IMR-90 (cell line): ENCODE data around the gene MYCBP2. TPM values are rescaled to one million over a fixed set of nuclear protein-coding genes. Genes with fewer than 3 reads are reported as not detected.

ENCODE experiments used
- ATAC-seq: fragments of 200-7000 bp; cut with Tn5 transposase; 2 replicates; pipeline ENCODE4 v1.9.1; 2020; ENCODE audit warnings: low read depth, mild to moderate bottlenecking, moderate library complexity
- BruUV-seq: library from RNA; stranded (reverse); fragments of 400-500 nt; replicated peaks from 2 replicates; lab custom pipeline; 2021; lab: Mats Ljungman, UMichigan
- CTCF ChIA-PET: fragments of 300-600 bp; formaldehyde crosslinking; extraction: SDS; loops from one replicate; lab custom pipeline; 2021; ENCODE audit warnings: antibody characterized with exemption; lab: Yijun Ruan, JAX
- POLR2A ChIA-PET: fragments of 300-600 bp; sonication (Branson Sonifier 250); formaldehyde crosslinking; loops from one replicate; lab custom pipeline; 2022; ENCODE audit warnings: antibody characterized with exemption; ENCODE audit not compliant: unreplicated experiment; lab: Charles Lee
- DNase-seq: peaks from one replicate; pipeline ENCODE4 v3.0.0; 2013
- H2AFZ ChIP-seq: replicated peaks from 2 replicates; pipeline ENCODE3; 2013; ENCODE audit warnings: low read length, mild to moderate bottlenecking; ENCODE audit not compliant: poor library complexity
- H2AK5ac ChIP-seq: 2 replicates; pipeline ENCODE4 v1.6.1; 2013; ENCODE audit warnings: low read depth, low read length, inconsistent platforms
- H2AK9ac ChIP-seq: replicated peaks from 2 replicates; pipeline ENCODE3; 2013; ENCODE audit warnings: mild to moderate bottlenecking, low read depth, low read length, moderate library complexity; ENCODE audit not compliant: poor library complexity
- H2BK120ac ChIP-seq: 2 replicates; pipeline ENCODE4 v1.6.1; 2013; ENCODE audit warnings: low read depth, low read length, inconsistent platforms
- H2BK15ac ChIP-seq: 3 replicates; pipeline ENCODE4 v1.6.1; 2013; ENCODE audit warnings: low read depth, low read length, inconsistent platforms
- H2BK20ac ChIP-seq: 2 replicates; pipeline ENCODE4 v1.6.1; 2013; ENCODE audit warnings: low read depth, mild to moderate bottlenecking, inconsistent platforms, low read length, moderate library complexity
- H2BK5ac ChIP-seq: 2 replicates; pipeline ENCODE4 v1.6.1; 2013; ENCODE audit warnings: mild to moderate bottlenecking, low read depth, low read length, inconsistent platforms; ENCODE audit not compliant: poor library complexity, severe bottlenecking
- H3K14ac ChIP-seq: replicated peaks from 2 replicates; pipeline ENCODE4 v1.6.1; 2013; ENCODE audit warnings: low read depth, low read length, inconsistent platforms
- H3K18ac ChIP-seq: 2 replicates; pipeline ENCODE4 v1.6.1; 2013; ENCODE audit warnings: low read depth, low read length, control low read depth
- H3K23ac ChIP-seq: 2 replicates; pipeline ENCODE4 v1.6.1; 2013; ENCODE audit warnings: low read depth, low read length, inconsistent platforms
- H3K27ac ChIP-seq: 2 replicates; pipeline ENCODE4 v1.5.1; 2013; ENCODE audit warnings: mild to moderate bottlenecking, control low read depth, low read length; ENCODE audit not compliant: insufficient read depth
- H3K27me3 ChIP-seq: 2 replicates; pipeline ENCODE4 v1.6.1; 2013; ENCODE audit warnings: low read length; ENCODE audit not compliant: control insufficient read depth, insufficient read depth
- H3K36me3 ChIP-seq: 2 replicates; pipeline ENCODE4 v1.6.1; 2013; ENCODE audit warnings: low read length, mixed read lengths; ENCODE audit not compliant: control insufficient read depth, insufficient read depth
- H3K4ac ChIP-seq: 2 replicates; pipeline ENCODE4 v1.6.1; 2013; ENCODE audit warnings: low read depth, low read length, inconsistent platforms
- H3K4me1 ChIP-seq: 2 replicates; pipeline ENCODE4 v1.6.1; 2013; ENCODE audit warnings: low read length, mixed read lengths; ENCODE audit not compliant: control insufficient read depth, insufficient read depth
- H3K4me2 ChIP-seq: 2 replicates; pipeline ENCODE4 v1.6.1; 2013; ENCODE audit warnings: low read depth, mild to moderate bottlenecking, control low read depth, low read length, moderate library complexity
- H3K4me3 ChIP-seq: 2 replicates; pipeline ENCODE4 v1.5.1; 2013; ENCODE audit warnings: low read depth, mild to moderate bottlenecking, control low read depth, low read length, moderate library complexity; ENCODE audit not compliant: insufficient read depth
- H3K56ac ChIP-seq: 2 replicates; pipeline ENCODE4 v1.6.1; 2013; ENCODE audit warnings: low read length, inconsistent platforms; ENCODE audit not compliant: insufficient read depth; ENCODE audit errors: extremely low read depth
- H3K79me1 ChIP-seq, 2 experiments: 2 replicates each; pipeline ENCODE4 v1.6.1; 2013; ENCODE audit warnings: low read length in 2 of 2, inconsistent platforms in 1 of 2, low read depth in 1 of 2
- H3K9ac ChIP-seq: 2 replicates; pipeline ENCODE4 v1.6.1; 2013; ENCODE audit warnings: low read depth, low read length, control low read depth
- H3K9me1 ChIP-seq: 2 replicates; pipeline ENCODE4 v1.6.1; 2013; ENCODE audit warnings: low read length, inconsistent platforms; ENCODE audit not compliant: insufficient read depth
- H3K9me3 ChIP-seq: 2 replicates; pipeline ENCODE4 v1.6.1; 2013; ENCODE audit warnings: low read length; ENCODE audit not compliant: control insufficient read depth, insufficient read depth
- H4K20me1 ChIP-seq: 2 replicates; pipeline ENCODE4 v1.6.1; 2013; ENCODE audit warnings: low read length, inconsistent platforms; ENCODE audit not compliant: insufficient read depth
- H4K5ac ChIP-seq: 2 replicates; pipeline ENCODE4 v1.6.1; 2013; ENCODE audit warnings: mild to moderate bottlenecking, low read depth, low read length, control low read depth
- H4K8ac ChIP-seq, 2 experiments: 2 replicates each; pipeline ENCODE4 v1.6.1; 2013; ENCODE audit warnings: low read depth in 2 of 2, low read length in 2 of 2, control low read depth in 1 of 2, inconsistent platforms in 1 of 2
- H4K91ac ChIP-seq: 2 replicates; pipeline ENCODE4 v1.6.1; 2013; ENCODE audit warnings: low read depth, low read length, inconsistent platforms; ENCODE audit not compliant: insufficient read depth
- BHLHE40 ChIP-seq: fragments of 150-350 bp; IDR thresholded peaks from 2 replicates; pipeline ENCODE4 v1.6.1; 2016; ENCODE audit warnings: mild to moderate bottlenecking, low read depth, low read length
- CEBPB ChIP-seq: IDR thresholded peaks from 2 replicates; pipeline ENCODE4 v1.6.1; 2012; ENCODE audit warnings: low read depth, low read length, improper control_type of control experiment
- CHD1 ChIP-seq: IDR thresholded peaks from 2 replicates; pipeline ENCODE4 v1.6.1; 2012; ENCODE audit warnings: low read depth, low read length, improper control_type of control experiment
- FOS ChIP-seq: fragments of 150-350 bp; IDR thresholded peaks from 2 replicates; pipeline ENCODE4 v1.6.1; 2016; ENCODE audit warnings: low read depth, low read length
- MAZ ChIP-seq: IDR thresholded peaks from 2 replicates; pipeline ENCODE4 v1.6.1; 2012; ENCODE audit warnings: low read depth, mild to moderate bottlenecking, low read length, improper control_type of control experiment, moderate library complexity, borderline replicate concordance
- MXI1 ChIP-seq: IDR thresholded peaks from 2 replicates; pipeline ENCODE4 v1.6.1; 2012; ENCODE audit warnings: low read depth, mild to moderate bottlenecking, low read length, moderate library complexity, borderline replicate concordance
- NFE2L2 ChIP-seq: fragments of 150-350 bp; IDR thresholded peaks from 2 replicates; pipeline ENCODE4 v1.6.1; 2016; ENCODE audit warnings: low read depth, mild to moderate bottlenecking, low read length
- POLR2A ChIP-seq: IDR thresholded peaks from 2 replicates; pipeline ENCODE4 v1.6.1; 2012; ENCODE audit warnings: mild to moderate bottlenecking, low read depth, low read length
- RAD21 ChIP-seq: IDR thresholded peaks from 2 replicates; pipeline ENCODE4 v1.6.1; 2012; ENCODE audit warnings: low read length, improper control_type of control experiment
- RCOR1 ChIP-seq: IDR thresholded peaks from 2 replicates; pipeline ENCODE4 v1.6.1; 2012; ENCODE audit warnings: mild to moderate bottlenecking, low read length, improper control_type of control experiment; ENCODE audit not compliant: insufficient replicate concordance
- RFX5 ChIP-seq: IDR thresholded peaks from 2 replicates; pipeline ENCODE4 v1.8.0; 2012; ENCODE audit warnings: low read depth, mild to moderate bottlenecking, low read length, moderate library complexity
- USF2 ChIP-seq: fragments of 150-350 bp; IDR thresholded peaks from 2 replicates; pipeline ENCODE4 v1.6.1; 2017; ENCODE audit warnings: mild to moderate bottlenecking, antibody characterized with exemption, low read length, low read depth
- WGBS, 2 experiments: methylation state at CpG; one replicate each; pipeline versions ENCODE4 v1.1.5 to v1.1.7; 2013; ENCODE audit warnings: missing lambda C conversion rate in 2 of 2; ENCODE audit not compliant: insufficient read length in 1 of 2; ENCODE audit errors: extremely low coverage in 2 of 2; 5-methylcytosine and 5-hydroxymethylcytosine counted together
- dilution Hi-C: fragments of 300-500 bp; cut with HindIII; formaldehyde crosslinking; loops from one replicate; pipeline ENCODE4 v1.14.3; 2018; ENCODE audit warnings: low sequenced_read_pairs; ENCODE audit not compliant: unreplicated experiment
- in situ Hi-C: fragments of 300-500 bp; cut with MboI; formaldehyde crosslinking; loops from 3 replicates; pipeline ENCODE4 v1.14.3; 2019; ENCODE audit warnings: low sequenced_read_pairs, inconsistent platforms, mixed read lengths
- intact Hi-C: fragments of 100-400 bp; cut with micrococcal nuclease; formaldehyde crosslinking; loops from 2 replicates; pipeline ENCODE4 v1.10.0; 2022
- polyA plus RNA-seq, 3 experiments: library from polyadenylated mRNA; depleted of rRNA; stranded (reverse); fragments of >200 nt; gene quantifications; 2 replicates each; pipeline ENCODE4 v1.2.3, GENCODE V29; 2012; ENCODE audit warnings: low replicate concordance in 1 of 3
- total RNA-seq: library from RNA; depleted of rRNA; stranded (reverse); fragments of >200 nt; gene quantifications from 2 replicates; pipeline ENCODE4 v1.2.3, GENCODE V29; 2012
- TF ChIP-seq, protein P1 (sequence below): fragments of 150-350 bp; IDR thresholded peaks from 2 replicates; pipeline ENCODE4 v1.6.1; 2016; ENCODE audit warnings: low read depth, mild to moderate bottlenecking, low read length, moderate library complexity, borderline replicate concordance

The MYCBP2 gene
- total and polyA plus RNA-seq, 2 of the 4 experiments (the other 2 are of a cell fraction), result 20.1 to 43.2 TPM

- ChIA-PET POLR2A (no interaction called here), CTCF (interaction anchor here (0.7 kb wide), 1 partner anchor 332 kb away, joined by 3 read pairs; no protein-coding TSS in a partner anchor)
- intact Hi-C loops, result no loop called here
- H2AFZ ChIP-seq, result no peak overlapping the region
- dilution Hi-C loops, result no loop called here
- H3K14ac ChIP-seq, result no peak overlapping the region
- no peak overlapping the region for H3K23ac ChIP-seq
- H2BK20ac ChIP-seq, result no peak overlapping the region
- no peaks in the 10 kb centered on the region for H3K4me1 ChIP-seq
- peaks cover 10 to 22% of the 10 kb centered on the region in 2 experiments for H3K79me1 ChIP-seq
- peaks cover 3% of the 10 kb centered on the region; the same call in 1 of the 2 replicates for H4K20me1 ChIP-seq
- no peak overlapping the region for H3K4me2 ChIP-seq
- no peak overlapping the region for H3K4me3 ChIP-seq
- H3K56ac ChIP-seq, result no peak overlapping the region
- in situ Hi-C loops, result no loop called here
- no TSS peak for BruUV-seq
- no peak overlapping the region for H3K4ac ChIP-seq
- ATAC-seq, result no peak
- no peak overlapping the region for H3K27ac ChIP-seq
- no peaks in the 10 kb centered on the region for H3K27me3 ChIP-seq
- no peak overlapping the region for H3K9ac ChIP-seq
- WGBS, 2 experiments, result no CpG with 5 or more reads among the region's 1 CpG
- peaks cover 20% of the 10 kb centered on the region for H3K36me3 ChIP-seq
- no peak overlapping the region for H4K91ac ChIP-seq
- H2AK5ac ChIP-seq, result no peak overlapping the region
- no peak overlapping the region for H4K8ac ChIP-seq
- H2BK5ac ChIP-seq, result no peak overlapping the region
- H3K18ac ChIP-seq, result no peak overlapping the region
- no peak overlapping the region for H2AK9ac ChIP-seq
- H3K9me3 ChIP-seq, result no peaks in the 10 kb centered on the region
- H2BK120ac ChIP-seq, result no peak overlapping the region
- no peak for TF ChIP-seq NFE2L2
- TF ChIP-seq MXI1, result no peak
- TF ChIP-seq RAD21, result no peak
- TF ChIP-seq, protein P1, sequence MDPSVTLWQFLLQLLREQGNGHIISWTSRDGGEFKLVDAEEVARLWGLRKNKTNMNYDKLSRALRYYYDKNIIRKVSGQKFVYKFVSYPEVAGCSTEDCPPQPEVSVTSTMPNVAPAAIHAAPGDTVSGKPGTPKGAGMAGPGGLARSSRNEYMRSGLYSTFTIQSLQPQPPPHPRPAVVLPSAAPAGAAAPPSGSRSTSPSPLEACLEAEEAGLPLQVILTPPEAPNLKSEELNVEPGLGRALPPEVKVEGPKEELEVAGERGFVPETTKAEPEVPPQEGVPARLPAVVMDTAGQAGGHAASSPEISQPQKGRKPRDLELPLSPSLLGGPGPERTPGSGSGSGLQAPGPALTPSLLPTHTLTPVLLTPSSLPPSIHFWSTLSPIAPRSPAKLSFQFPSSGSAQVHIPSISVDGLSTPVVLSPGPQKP, result no peak
- no peak for TF ChIP-seq USF2
- no peak for TF ChIP-seq RCOR1
- TF ChIP-seq CHD1, result no peak
- TF ChIP-seq RFX5, result no peak
- no peak for TF ChIP-seq POLR2A
- TF ChIP-seq FOS, result no peak
- no peak for TF ChIP-seq BHLHE40
- TF ChIP-seq MAZ, result no peak
- no peak for TF ChIP-seq CEBPB
- H4K5ac ChIP-seq, result no peak overlapping the region
- peaks cover 3% of the 10 kb centered on the region; the same call in 1 of the 2 replicates for H3K9me1 ChIP-seq
- H2BK15ac ChIP-seq, result no peak overlapping the region
- no peak for DNase-seq
Observed at GRCh38 chr13:77000475-77000874, 326.4 kb downstream of the MYCBP2 start.
